ENCODE measurements around the gene GSTO1. TPM values are rescaled to one million over a fixed set of nuclear protein-coding genes. Genes with fewer than 3 reads are reported as not detected.

The GSTO1 gene
- total and polyA plus RNA-seq, 9 of the 15 experiments (the other 6 are each of a cell fraction or from before 2014, with no cell fraction given): 136 to 592 (median 237) TPM

DNA sequence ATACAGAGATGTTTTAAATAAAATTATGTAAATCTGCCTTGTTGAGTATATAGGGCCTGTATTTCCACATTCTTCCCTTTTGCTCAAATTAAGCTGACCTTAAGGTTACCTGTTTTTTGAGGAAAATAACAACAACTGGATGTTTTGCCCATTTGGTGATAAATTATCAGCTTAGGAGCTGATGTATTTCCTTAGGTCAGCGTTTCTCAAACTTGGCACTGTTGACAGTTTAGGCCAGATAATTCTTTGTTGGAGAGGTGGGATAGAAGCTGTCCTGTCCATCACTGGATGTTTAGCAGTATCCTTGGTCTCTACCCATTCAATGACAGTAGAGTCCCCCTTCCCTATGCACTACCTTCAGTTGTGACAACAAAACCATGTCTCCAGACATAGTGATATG, 21.5 kb downstream of the GSTO1 start:
- no peak for ATAC-seq
- Histone ChIP-seq H3K9me3 (replicated peaks; ENCODE audit: control insufficient read depth, insufficient read depth, low read depth, low read length) (no peaks in the 10 kb centered on the region), H3K4me2 (ENCODE audit: insufficient read depth, low read length) (no peak overlapping the region), H3K27me3 (ENCODE audit: control insufficient read depth in 2 of 2, insufficient read depth in 2 of 2, low read length in 2 of 2) (no peaks in the 10 kb centered on the region), H3K27ac (ENCODE audit: extremely low read depth, low read depth, low read length) (no peak overlapping the region), H4K20me1 (replicated peaks; ENCODE audit: control insufficient read depth, insufficient read depth, low read length) (no peaks in the 10 kb centered on the region), H3K4me1 (replicated peaks in 1 of 2; ENCODE audit: control insufficient read depth in 2 of 2, insufficient read depth in 2 of 2, low read length in 2 of 2) (peaks cover 7 to 8% of the 10 kb centered on the region in 2 experiments), H3K36me3 (ENCODE audit: control insufficient read depth, insufficient read depth, low read length) (no peaks in the 10 kb centered on the region), H3K4me3 (no peak overlapping the region), H3K9me1 (ENCODE audit: control insufficient read depth, insufficient read depth, low read length) (no peaks in the 10 kb centered on the region), H3K9ac (ENCODE audit: insufficient read depth in 1 of 2, low read depth in 2 of 2, low read length in 2 of 2) (no peak overlapping the region), H3K79me2 (ENCODE audit: control insufficient read depth, insufficient read depth, low read length) (no peaks in the 10 kb centered on the region), H2AFZ (ENCODE audit: low read depth, low read length) (no peak overlapping the region)
- no TSS peak for BruUV-seq (replicated peaks)
- 0 out of 2 replicates have a peak, but pooled peaks have one; percentile 11 for TF ChIP-seq C11orf30 (IDR thresholded peaks at IDR 0.05; ENCODE audit: low read depth)
- 0 out of 2 replicates have a peak, but pooled peaks have one; percentile 21 for TF ChIP-seq ZNF316 (IDR thresholded peaks at IDR 0.05)
- TF ChIP-seq NCOA4 (IDR thresholded peaks at IDR 0.05; ENCODE audit: partially characterized antibody): no peak
- no peak for TF ChIP-seq ZNF79 (CRISPR knock-in tag; IDR thresholded peaks at IDR 0.05; ENCODE audit: low read depth)
- TF ChIP-seq, protein P1, sequence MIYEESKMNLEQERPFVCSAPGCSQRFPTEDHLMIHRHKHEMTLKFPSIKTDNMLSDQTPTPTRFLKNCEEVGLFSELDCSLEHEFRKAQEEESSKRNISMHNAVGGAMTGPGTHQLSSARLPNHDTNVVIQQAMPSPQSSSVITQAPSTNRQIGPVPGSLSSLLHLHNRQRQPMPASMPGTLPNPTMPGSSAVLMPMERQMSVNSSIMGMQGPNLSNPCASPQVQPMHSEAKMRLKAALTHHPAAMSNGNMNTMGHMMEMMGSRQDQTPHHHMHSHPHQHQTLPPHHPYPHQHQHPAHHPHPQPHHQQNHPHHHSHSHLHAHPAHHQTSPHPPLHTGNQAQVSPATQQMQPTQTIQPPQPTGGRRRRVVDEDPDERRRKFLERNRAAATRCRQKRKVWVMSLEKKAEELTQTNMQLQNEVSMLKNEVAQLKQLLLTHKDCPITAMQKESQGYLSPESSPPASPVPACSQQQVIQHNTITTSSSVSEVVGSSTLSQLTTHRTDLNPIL (CRISPR knock-in tag; IDR thresholded peaks at IDR 0.05): no peak
- TF ChIP-seq, protein P2, sequence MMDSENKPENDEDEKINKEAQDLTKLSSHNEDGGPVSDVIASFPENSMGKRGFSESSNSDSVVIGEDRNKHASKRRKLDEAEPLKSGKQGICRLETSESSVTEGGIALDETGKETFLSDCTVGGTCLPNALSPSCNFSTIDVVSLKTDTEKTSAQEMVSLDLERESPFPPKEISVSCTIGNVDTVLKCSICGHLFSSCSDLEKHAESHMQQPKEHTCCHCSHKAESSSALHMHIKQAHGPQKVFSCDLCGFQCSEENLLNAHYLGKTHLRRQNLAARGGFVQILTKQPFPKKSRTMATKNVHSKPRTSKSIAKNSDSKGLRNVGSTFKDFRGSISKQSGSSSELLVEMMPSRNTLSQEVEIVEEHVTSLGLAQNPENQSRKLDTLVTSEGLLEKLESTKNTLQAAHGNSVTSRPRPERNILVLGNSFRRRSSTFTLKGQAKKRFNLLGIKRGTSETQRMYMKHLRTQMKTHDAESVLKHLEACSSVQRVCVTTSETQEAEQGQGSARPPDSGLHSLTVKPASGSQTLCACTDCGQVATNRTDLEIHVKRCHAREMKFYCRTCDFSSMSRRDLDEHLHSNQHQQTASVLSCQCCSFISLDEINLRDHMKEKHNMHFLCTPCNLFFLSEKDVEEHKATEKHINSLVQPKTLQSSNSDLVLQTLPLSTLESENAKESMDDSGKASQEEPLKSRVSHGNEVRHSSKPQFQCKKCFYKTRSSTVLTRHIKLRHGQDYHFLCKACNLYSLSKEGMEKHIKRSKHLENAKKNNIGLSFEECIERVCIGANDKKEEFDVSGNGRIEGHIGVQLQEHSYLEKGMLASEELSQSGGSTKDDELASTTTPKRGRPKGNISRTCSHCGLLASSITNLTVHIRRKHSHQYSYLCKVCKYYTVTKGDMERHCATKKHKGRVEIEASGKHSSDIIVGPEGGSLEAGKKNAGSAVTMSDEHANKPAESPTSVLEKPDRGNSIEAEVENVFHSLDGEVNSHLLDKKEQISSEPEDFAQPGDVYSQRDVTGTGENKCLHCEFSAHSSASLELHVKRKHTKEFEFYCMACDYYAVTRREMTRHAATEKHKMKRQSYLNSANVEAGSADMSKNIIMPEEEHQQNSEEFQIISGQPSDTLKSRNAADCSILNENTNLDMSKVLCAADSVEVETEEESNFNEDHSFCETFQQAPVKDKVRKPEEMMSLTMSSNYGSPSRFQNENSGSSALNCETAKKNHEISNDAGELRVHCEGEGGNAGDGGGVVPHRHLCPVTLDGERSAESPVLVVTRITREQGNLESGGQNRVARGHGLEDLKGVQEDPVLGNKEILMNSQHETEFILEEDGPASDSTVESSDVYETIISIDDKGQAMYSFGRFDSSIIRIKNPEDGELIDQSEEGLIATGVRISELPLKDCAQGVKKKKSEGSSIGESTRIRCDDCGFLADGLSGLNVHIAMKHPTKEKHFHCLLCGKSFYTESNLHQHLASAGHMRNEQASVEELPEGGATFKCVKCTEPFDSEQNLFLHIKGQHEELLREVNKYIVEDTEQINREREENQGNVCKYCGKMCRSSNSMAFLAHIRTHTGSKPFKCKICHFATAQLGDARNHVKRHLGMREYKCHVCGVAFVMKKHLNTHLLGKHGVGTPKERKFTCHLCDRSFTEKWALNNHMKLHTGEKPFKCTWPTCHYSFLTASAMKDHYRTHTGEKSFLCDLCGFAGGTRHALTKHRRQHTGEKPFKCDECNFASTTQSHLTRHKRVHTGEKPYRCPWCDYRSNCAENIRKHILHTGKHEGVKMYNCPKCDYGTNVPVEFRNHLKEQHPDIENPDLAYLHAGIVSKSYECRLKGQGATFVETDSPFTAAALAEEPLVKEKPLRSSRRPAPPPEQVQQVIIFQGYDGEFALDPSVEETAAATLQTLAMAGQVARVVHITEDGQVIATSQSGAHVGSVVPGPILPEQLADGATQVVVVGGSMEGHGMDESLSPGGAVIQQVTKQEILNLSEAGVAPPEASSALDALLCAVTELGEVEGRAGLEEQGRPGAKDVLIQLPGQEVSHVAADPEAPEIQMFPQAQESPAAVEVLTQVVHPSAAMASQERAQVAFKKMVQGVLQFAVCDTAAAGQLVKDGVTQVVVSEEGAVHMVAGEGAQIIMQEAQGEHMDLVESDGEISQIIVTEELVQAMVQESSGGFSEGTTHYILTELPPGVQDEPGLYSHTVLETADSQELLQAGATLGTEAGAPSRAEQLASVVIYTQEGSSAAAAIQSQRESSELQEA (IDR thresholded peaks at IDR 0.05; ENCODE audit: low read depth): no peak
- TF ChIP-seq ZNF583 (CRISPR knock-in tag; IDR thresholded peaks at IDR 0.05): no peak
- TF ChIP-seq, protein P3, sequence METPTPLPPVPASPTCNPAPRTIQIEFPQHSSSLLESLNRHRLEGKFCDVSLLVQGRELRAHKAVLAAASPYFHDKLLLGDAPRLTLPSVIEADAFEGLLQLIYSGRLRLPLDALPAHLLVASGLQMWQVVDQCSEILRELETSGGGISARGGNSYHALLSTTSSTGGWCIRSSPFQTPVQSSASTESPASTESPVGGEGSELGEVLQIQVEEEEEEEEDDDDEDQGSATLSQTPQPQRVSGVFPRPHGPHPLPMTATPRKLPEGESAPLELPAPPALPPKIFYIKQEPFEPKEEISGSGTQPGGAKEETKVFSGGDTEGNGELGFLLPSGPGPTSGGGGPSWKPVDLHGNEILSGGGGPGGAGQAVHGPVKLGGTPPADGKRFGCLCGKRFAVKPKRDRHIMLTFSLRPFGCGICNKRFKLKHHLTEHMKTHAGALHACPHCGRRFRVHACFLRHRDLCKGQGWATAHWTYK (CRISPR knock-in tag; IDR thresholded peaks at IDR 0.05): no peak
- no peak for TF ChIP-seq JUND (IDR thresholded peaks at IDR 0.05; ENCODE audit: borderline replicate concordance, low read depth, low read length)
- no peak for TF ChIP-seq JUND (tag; IDR thresholded peaks at IDR 0.05; ENCODE audit: borderline replicate concordance, low read depth, low read length)
- TF ChIP-seq HMG20A (CRISPR knock-in tag; conservative IDR thresholded peaks at IDR 0.05): no peak
- 0 out of 2 replicates have a peak, but pooled peaks have one; percentile 36 for TF ChIP-seq MAFF (IDR thresholded peaks at IDR 0.05; ENCODE audit: low read length)
- WGBS (ENCODE audit: insufficient coverage, low coverage, missing lambda C conversion rate): 10% methylated on average over 1 of the region's 1 CpG
- DNase-seq (ENCODE audit: extremely low read depth in 1 of 4, low spot score in 3 of 4): no peak
- ChIA-PET CTCF (ENCODE audit: low intra/inter-chr PET ratio) (no interaction called here), POLR2A (interaction anchor here (0.8 to 1.4 kb wide), 4 partner anchors 9 to 212 kb away, joined by 3 to 4 read pairs (median 4); partner anchors contain the start of gene CFAP58)
- in situ Hi-C loops (cut with MboI) (no loop called here), intact Hi-C loops (cut with micrococcal nuclease) (no loop called here)
- FAIRE-seq: no peak
